Osteoblast (primary cell): ENCODE data around the gene DHRS2. TPM values are rescaled to one million over a fixed set of nuclear protein-coding genes. Genes with fewer than 3 reads are reported as not detected.

Experiments used
- DNase-seq: peaks from one replicate; pipeline ENCODE4 v3.0.0; 2011; ENCODE audit warnings: low spot score, mixed read lengths; ENCODE audit not compliant: insufficient read length; ENCODE audit errors: missing footprints
- H2AFZ ChIP-seq: 2 replicates; pipeline ENCODE4 v1.6.0; 2011; ENCODE audit warnings: mild to moderate bottlenecking, low read length
- H3K27ac ChIP-seq: 2 replicates; pipeline ENCODE4 v1.5.1; 2011; ENCODE audit warnings: mild to moderate bottlenecking, low read depth, low read length, moderate library complexity
- H3K27me3 ChIP-seq: 2 replicates; pipeline ENCODE4 v1.6.0; 2012; ENCODE audit warnings: mild to moderate bottlenecking, control low read depth, inconsistent platforms, low read length, moderate library complexity; ENCODE audit not compliant: insufficient read depth
- H3K36me3 ChIP-seq: 2 replicates; pipeline ENCODE4 v1.5.1; 2011; ENCODE audit warnings: mild to moderate bottlenecking, low read length, control low read depth, moderate library complexity; ENCODE audit not compliant: insufficient read depth
- H3K4me1 ChIP-seq: 2 replicates; pipeline ENCODE4 v1.5.1; 2011; ENCODE audit warnings: mild to moderate bottlenecking, low read length, control low read depth, moderate library complexity; ENCODE audit not compliant: insufficient read depth
- H3K4me2 ChIP-seq: 2 replicates; pipeline ENCODE4 v1.6.0; 2011; ENCODE audit warnings: mild to moderate bottlenecking, low read length; ENCODE audit not compliant: insufficient read depth
- H3K4me3 ChIP-seq: fragments of 200-600 bp; sonication (generic); 3 replicates; pipeline ENCODE4 v1.5.1; 2012; ENCODE audit warnings: mild to moderate bottlenecking, low read length, inconsistent platforms; ENCODE audit not compliant: insufficient read depth
- H3K79me2 ChIP-seq: 2 replicates; pipeline ENCODE4 v1.6.0; 2012; ENCODE audit warnings: mild to moderate bottlenecking, low read length, control low read depth, inconsistent platforms; ENCODE audit not compliant: insufficient read depth
- H3K9me3 ChIP-seq: 2 replicates; pipeline ENCODE4 v1.5.1; 2011; ENCODE audit warnings: low read depth, low read length, control low read depth
- H4K20me1 ChIP-seq: 2 replicates; pipeline ENCODE4 v1.6.0; 2012; ENCODE audit warnings: mild to moderate bottlenecking, low read length, control low read depth; ENCODE audit not compliant: insufficient read depth
- total RNA-seq: library from RNA; depleted of rRNA; stranded (reverse); fragments of >200 nt; gene quantifications from 2 replicates; pipeline ENCODE4 v1.2.3, GENCODE V29; 2012
- TF ChIP-seq, protein P1 (sequence below): IDR thresholded peaks from 2 replicates; pipeline ENCODE4 v1.5.1; 2011; ENCODE audit warnings: mild to moderate bottlenecking, low read depth, low read length, moderate library complexity; ENCODE audit errors: extremely low read depth

The DHRS2 gene
- total RNA-seq, 1 donor: under 0.01 TPM

GRCh38 chr14:23663711-23664110 lies 27.5 kb downstream of the DHRS2 start:
- DNase-seq: no peak
- H3K27me3 ChIP-seq: no peaks in the 10 kb centered on the region
- no peak overlapping the region for H2AFZ ChIP-seq
- no peak overlapping the region for H3K4me3 ChIP-seq
- H3K4me2 ChIP-seq: no peak overlapping the region
- no peaks in the 10 kb centered on the region for H3K79me2 ChIP-seq
- no peaks in the 10 kb centered on the region for H3K36me3 ChIP-seq
- TF ChIP-seq, protein P1, sequence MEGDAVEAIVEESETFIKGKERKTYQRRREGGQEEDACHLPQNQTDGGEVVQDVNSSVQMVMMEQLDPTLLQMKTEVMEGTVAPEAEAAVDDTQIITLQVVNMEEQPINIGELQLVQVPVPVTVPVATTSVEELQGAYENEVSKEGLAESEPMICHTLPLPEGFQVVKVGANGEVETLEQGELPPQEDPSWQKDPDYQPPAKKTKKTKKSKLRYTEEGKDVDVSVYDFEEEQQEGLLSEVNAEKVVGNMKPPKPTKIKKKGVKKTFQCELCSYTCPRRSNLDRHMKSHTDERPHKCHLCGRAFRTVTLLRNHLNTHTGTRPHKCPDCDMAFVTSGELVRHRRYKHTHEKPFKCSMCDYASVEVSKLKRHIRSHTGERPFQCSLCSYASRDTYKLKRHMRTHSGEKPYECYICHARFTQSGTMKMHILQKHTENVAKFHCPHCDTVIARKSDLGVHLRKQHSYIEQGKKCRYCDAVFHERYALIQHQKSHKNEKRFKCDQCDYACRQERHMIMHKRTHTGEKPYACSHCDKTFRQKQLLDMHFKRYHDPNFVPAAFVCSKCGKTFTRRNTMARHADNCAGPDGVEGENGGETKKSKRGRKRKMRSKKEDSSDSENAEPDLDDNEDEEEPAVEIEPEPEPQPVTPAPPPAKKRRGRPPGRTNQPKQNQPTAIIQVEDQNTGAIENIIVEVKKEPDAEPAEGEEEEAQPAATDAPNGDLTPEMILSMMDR: no peak
- H3K27ac ChIP-seq: no peak overlapping the region
- no peaks in the 10 kb centered on the region for H3K4me1 ChIP-seq
- H4K20me1 ChIP-seq: no peaks in the 10 kb centered on the region
- no peaks in the 10 kb centered on the region for H3K9me3 ChIP-seq

DNA sequence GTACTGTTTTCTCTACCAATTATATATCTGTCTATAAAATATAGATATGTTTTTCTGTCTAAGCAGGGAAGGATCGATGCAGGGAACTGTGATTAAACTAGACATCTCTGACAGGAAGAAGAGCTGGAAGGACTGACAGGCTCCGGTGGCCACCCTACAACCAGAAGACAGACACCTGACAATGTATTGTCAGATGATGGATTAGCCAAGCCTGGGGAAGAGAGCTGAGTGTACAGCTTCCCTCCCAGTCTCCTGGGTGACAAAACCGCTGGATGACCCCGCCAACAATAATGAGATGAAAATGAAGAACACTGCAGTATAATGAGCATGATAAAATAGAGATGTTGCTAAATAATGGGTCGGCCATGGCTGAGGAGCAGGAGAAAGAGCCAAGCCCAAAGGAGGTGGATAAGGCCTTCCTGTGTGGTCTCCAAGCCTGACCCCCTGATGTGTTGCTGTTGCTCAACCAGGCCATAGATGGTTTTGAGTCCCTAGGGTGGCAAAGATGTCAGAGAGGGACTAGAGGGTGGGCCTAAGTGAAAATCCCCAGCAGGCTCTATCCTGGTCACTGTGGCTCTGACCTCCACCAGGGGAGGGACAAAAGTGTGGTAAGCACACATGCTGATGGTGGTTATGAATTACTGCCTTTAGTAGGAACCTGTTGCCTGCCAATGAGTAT lies 28.2 kb downstream of the DHRS2 start:
- H3K79me2 ChIP-seq: no peaks in the 10 kb centered on the region
- no peaks in the 10 kb centered on the region for H3K4me1 ChIP-seq
- peak; percentile 23 for DNase-seq
- H3K4me2 ChIP-seq: no peak overlapping the region
- TF ChIP-seq, protein P1: no peak
- no peak overlapping the region for H3K27ac ChIP-seq
- no peaks in the 10 kb centered on the region for H3K36me3 ChIP-seq
- no peaks in the 10 kb centered on the region for H3K9me3 ChIP-seq
- no peak overlapping the region for H2AFZ ChIP-seq
- H4K20me1 ChIP-seq: no peaks in the 10 kb centered on the region
- no peaks in the 10 kb centered on the region for H3K27me3 ChIP-seq
- no peak overlapping the region for H3K4me3 ChIP-seq

- DNase-seq: peak; percentile 5
- no peaks in the 10 kb centered on the region for H3K36me3 ChIP-seq
- no peaks in the 10 kb centered on the region for H4K20me1 ChIP-seq
- no peaks in the 10 kb centered on the region for H3K9me3 ChIP-seq
- H3K4me1 ChIP-seq: no peaks in the 10 kb centered on the region
- H3K4me2 ChIP-seq: no peak overlapping the region
- no peak overlapping the region for H2AFZ ChIP-seq
- no peaks in the 10 kb centered on the region for H3K79me2 ChIP-seq
- no peak overlapping the region for H3K4me3 ChIP-seq
- H3K27me3 ChIP-seq: no peaks in the 10 kb centered on the region
- TF ChIP-seq, protein P1: no peak
- no peak overlapping the region for H3K27ac ChIP-seq
These were observed 29.3 kb downstream of the DHRS2 start for GRCh38 chr14:23665302-23666016.

DNA sequence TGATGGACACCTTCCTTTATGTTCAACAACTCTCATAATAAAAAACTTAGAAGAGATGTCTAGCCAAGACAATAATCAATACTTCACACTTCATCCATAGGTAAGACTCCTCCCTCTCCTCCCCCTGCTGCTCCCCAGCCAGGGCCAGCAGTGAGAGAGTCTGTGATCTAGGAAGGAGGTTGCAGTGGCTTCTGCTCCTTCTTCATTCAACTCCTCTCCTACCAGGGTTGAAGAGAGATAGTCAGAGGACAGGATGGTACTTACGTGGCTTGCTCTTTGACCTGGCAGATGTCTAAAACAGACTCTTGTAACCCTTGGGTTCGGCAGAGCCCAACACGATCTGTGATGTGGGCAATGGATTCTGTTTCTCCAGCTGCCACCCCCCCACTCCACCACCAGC lies 31.0 kb downstream of the DHRS2 start:
- H3K79me2 ChIP-seq: no peaks in the 10 kb centered on the region
- no peak overlapping the region for H3K4me2 ChIP-seq
- H3K27me3 ChIP-seq: no peaks in the 10 kb centered on the region
- no peaks in the 10 kb centered on the region for H3K9me3 ChIP-seq
- TF ChIP-seq, protein P1: no peak
- no peak overlapping the region for H2AFZ ChIP-seq
- no peaks in the 10 kb centered on the region for H3K4me1 ChIP-seq
- DNase-seq: no peak
- H3K4me3 ChIP-seq: no peak overlapping the region
- no peaks in the 10 kb centered on the region for H4K20me1 ChIP-seq
- no peaks in the 10 kb centered on the region for H3K36me3 ChIP-seq
- H3K27ac ChIP-seq: no peak overlapping the region
